CD4-positive, alpha-beta memory T cell (primary cell): ENCODE data around the gene C11orf68. TPM values are rescaled to one million over a fixed set of nuclear protein-coding genes. Genes with fewer than 3 reads are reported as not detected.

Experiments
- CTCF ChIA-PET: fragments of 350-600 bp; sonication (Branson Sonifier 250); formaldehyde crosslinking; loops from one replicate; lab custom pipeline; 2021; ENCODE audit warnings: inconsistent platforms; ENCODE audit not compliant: partially characterized antibody; lab: Charles Lee
- POLR2A ChIA-PET: fragments of 350-600 bp; sonication (Branson Sonifier 250); formaldehyde crosslinking; loops from one replicate; lab custom pipeline; 2021; ENCODE audit not compliant: partially characterized antibody; lab: Charles Lee
- DNase-seq, 5 donors: peaks; one replicate each; pipeline versions ENCODE4 v3.0.0 to v3.0.0-alpha.2; 2020 to 2022; ENCODE audit warnings: mixed read lengths in 1 of 5
- H3K27ac ChIP-seq: one replicate; pipeline ENCODE4 v1.7.0; 2013; ENCODE audit warnings: low read depth, low read length
- H3K27me3 ChIP-seq: 2 replicates; pipeline ENCODE4 v1.7.0; 2013; ENCODE audit warnings: mild to moderate bottlenecking, low read length, moderate library complexity; ENCODE audit not compliant: insufficient read depth
- H3K36me3 ChIP-seq: 2 replicates; pipeline ENCODE4 v1.7.0; 2013; ENCODE audit warnings: mild to moderate bottlenecking, low read length, moderate library complexity; ENCODE audit not compliant: insufficient read depth
- H3K4me1 ChIP-seq: 2 replicates; pipeline ENCODE4 v1.7.0; 2013; ENCODE audit warnings: mild to moderate bottlenecking, low read length, moderate library complexity; ENCODE audit not compliant: insufficient read depth
- H3K4me3 ChIP-seq, 2 donors: one replicate each; pipeline ENCODE4 v1.7.0; 2013; ENCODE audit warnings: low read length in 2 of 2, mild to moderate bottlenecking in 1 of 2
- H3K9me3 ChIP-seq, 2 donors: one replicate each; pipeline ENCODE4 v1.7.0; 2013; ENCODE audit warnings: low read length in 2 of 2, control low read depth in 1 of 2; ENCODE audit not compliant: control insufficient read depth in 1 of 2
- H3K27ac Mint-ChIP-seq, 7 donors: one replicate each; pipeline ENCODE4 v1.8.0; 2020 to 2021; ENCODE audit warnings: mixed read lengths in 7 of 7, mild to moderate bottlenecking in 6 of 7, inconsistent platforms in 3 of 7, moderate library complexity in 3 of 7
- H3K27me3 Mint-ChIP-seq, 2 donors: one replicate each; pipeline ENCODE4 v1.8.0; 2020 to 2021; ENCODE audit warnings: mixed read lengths in 2 of 2
- H3K36me3 Mint-ChIP-seq, 2 donors: one replicate each; pipeline ENCODE4 v1.8.0; 2020 to 2021; ENCODE audit warnings: mixed read lengths in 2 of 2, inconsistent platforms in 1 of 2, mild to moderate bottlenecking in 1 of 2
- H3K4me1 Mint-ChIP-seq, 4 donors: one replicate each; pipeline ENCODE4 v1.8.0; 2020 to 2021; ENCODE audit warnings: mixed read lengths in 4 of 4, mild to moderate bottlenecking in 1 of 4
- H3K4me3 Mint-ChIP-seq, 8 donors: one replicate each; pipeline ENCODE4 v1.8.0; 2020 to 2021; ENCODE audit warnings: mixed read lengths in 8 of 8, mild to moderate bottlenecking in 7 of 8, moderate library complexity in 6 of 8, inconsistent platforms in 3 of 8
- H3K9me3 Mint-ChIP-seq, 8 donors: one replicate each; pipeline ENCODE4 v1.8.0; 2020 to 2021; ENCODE audit warnings: mixed read lengths in 8 of 8, mild to moderate bottlenecking in 5 of 8, inconsistent platforms in 3 of 8, moderate library complexity in 1 of 8
- intact Hi-C: fragments of 100-400 bp; cut with micrococcal nuclease; formaldehyde crosslinking; loops from one replicate; pipeline ENCODE4 v1.15.1; 2023
- polyA plus RNA-seq, 2 donors: library from polyadenylated mRNA; unstranded; fragments of 300-500 nt; fragmentation: Illumina TruSeq; gene quantifications; one replicate each; pipeline ENCODE4 v1.2.3, GENCODE V29; 2021
- total RNA-seq, 2 experiments: library from RNA; stranded (reverse); gene quantifications; one replicate each; pipeline ENCODE4 v1.2.3, GENCODE V29; 2021

The C11orf68 gene
- total and polyA plus RNA-seq, 4 experiments from 2014 or later, result 48.0 to 81.6 (median 58.3) TPM

DNA sequence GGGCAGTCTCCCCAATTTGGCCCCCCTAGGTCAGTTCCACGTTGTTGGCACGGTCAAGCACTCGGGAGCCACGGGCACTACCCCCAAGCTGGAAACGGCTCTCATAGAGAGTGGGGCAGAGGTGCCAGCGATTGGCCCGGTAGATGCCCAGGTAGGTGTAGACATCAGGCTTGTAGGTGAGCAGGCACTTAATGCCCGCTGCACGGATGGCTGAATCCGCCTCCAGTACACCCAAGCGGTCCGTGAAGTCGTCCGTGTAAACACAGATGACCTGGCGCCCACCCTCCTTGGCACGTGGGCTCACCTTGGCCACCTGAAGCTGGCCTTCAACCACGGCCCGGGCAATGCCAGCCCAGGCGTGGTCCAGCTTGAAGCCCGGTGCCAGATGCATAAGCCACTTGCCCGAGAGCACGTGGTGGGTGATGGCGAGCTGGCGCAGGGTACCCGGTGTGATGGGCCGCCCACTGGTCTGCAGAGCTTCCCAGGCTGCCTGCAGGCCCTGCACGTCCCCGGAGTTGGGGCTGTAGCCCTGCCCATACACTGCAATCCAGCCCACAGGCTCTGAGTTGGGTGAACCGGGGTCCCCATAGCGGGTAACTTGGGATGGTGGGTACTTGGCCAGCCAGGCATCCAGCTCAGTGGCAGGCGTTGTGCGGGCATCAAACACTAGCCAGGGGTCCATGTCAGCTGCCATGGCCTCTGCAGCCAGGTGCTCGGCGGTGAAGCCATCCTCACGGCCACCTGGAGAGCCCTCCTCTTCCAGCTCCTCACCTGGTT is 1.2 kb downstream of the C11orf68 start:
- intact Hi-C loops, result loop anchor here (1.0 kb wide), 1 partner anchor 85 kb away; the partner anchor contains the start of genes BANF1 and EIF1AD
- H3K4me1 Mint-ChIP-seq, result peaks cover 14 to 59% (median 32%) of the 10 kb centered on the region in 4 donors
- ChIA-PET CTCF (interaction anchor here (0.9 to 2.5 kb wide), 7 partner anchors 17 to 58 kb away, joined by 3 to 25 read pairs (median 8); partner anchors contain the start of genes CCDC85B, FIBP and MUS81), POLR2A (interaction anchor here (0.6 to 14.1 kb wide), 24 partner anchors 9 to 411 kb away, joined by 3 to 320 read pairs (median 6); partner anchors contain the start of genes BANF1, CCDC85B, CFL1 and EHBP1L1)
- no peaks in the 10 kb centered on the region for H3K27me3 Mint-ChIP-seq
- Histone ChIP-seq H3K4me3 (peak overlapping the region; percentile 64 to 85), H3K4me1 (peaks cover 50% of the 10 kb centered on the region), H3K27ac (peak overlapping the region; percentile 86), H3K27me3 (no peaks in the 10 kb centered on the region), H3K9me3 (no peaks in the 10 kb centered on the region), H3K36me3 (peaks cover 8% of the 10 kb centered on the region)
- peaks cover 0 to 4% (median 0%) of the 10 kb centered on the region in 8 donors for H3K9me3 Mint-ChIP-seq
- no peak for DNase-seq
- peak overlapping the region; percentile 88 to 95 (median 90) for H3K4me3 Mint-ChIP-seq
- peaks cover 7 to 24% of the 10 kb centered on the region in 2 donors for H3K36me3 Mint-ChIP-seq
- peak overlapping the region; percentile 81 to 95 (median 91) for H3K27ac Mint-ChIP-seq

DNA sequence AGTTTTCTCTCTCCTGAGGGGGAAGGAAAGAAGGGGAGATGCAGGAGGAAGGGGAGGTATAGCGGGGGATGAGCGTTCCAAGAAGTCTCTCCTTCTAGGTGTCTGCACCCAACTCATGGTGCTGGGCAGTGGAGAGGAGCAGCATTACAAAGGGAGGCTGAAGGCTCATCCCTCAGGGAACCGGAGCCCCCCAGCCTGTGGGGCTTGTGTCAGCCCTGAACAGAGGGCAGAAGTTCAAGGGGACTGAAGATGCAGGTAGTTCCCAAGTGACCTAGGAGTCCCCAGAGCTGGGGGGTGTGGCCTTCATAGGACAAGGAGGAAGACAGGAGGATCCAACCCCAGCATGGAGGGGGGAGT is 1.8 kb downstream of the C11orf68 start:
- H3K36me3 ChIP-seq, result peaks cover 2% of the 10 kb centered on the region
- POLR2A ChIA-PET, result interaction anchor here (1.5 to 14.1 kb wide), 8 partner anchors 8 to 342 kb away, joined by 3 to 320 read pairs (median 22); partner anchors contain the start of genes CCDC85B, EHBP1L1, FIBP and FOSL1
- H3K4me3 ChIP-seq, result no peak overlapping the region
- peak overlapping the region; percentile 64 to 94 (median 84) for H3K4me3 Mint-ChIP-seq
- no peaks in the 10 kb centered on the region for H3K27me3 Mint-ChIP-seq
- DNase-seq, result no peak
- H3K27me3 ChIP-seq, result no peaks in the 10 kb centered on the region
- H3K36me3 Mint-ChIP-seq, result peaks cover 2 to 18% of the 10 kb centered on the region in 2 donors
- no peaks in the 10 kb centered on the region for H3K9me3 ChIP-seq
- no peak overlapping the region for H3K27ac ChIP-seq
- CTCF ChIA-PET, result interaction anchor here (1.6 to 2.5 kb wide), 4 partner anchors 19 to 57 kb away, joined by 3 to 25 read pairs (median 8); partner anchors contain the start of genes CCDC85B, FIBP and MUS81
- H3K9me3 Mint-ChIP-seq, result peaks cover 0 to under 1% (median 0%) of the 10 kb centered on the region in 8 donors
- intact Hi-C loops, result no loop called here
- H3K4me1 ChIP-seq, result peaks cover 45% of the 10 kb centered on the region
- H3K27ac Mint-ChIP-seq, result peak overlapping the region; percentile 47 to 93 (median 77)
- H3K4me1 Mint-ChIP-seq, result peaks cover 14 to 54% (median 29%) of the 10 kb centered on the region in 4 donors

DNA sequence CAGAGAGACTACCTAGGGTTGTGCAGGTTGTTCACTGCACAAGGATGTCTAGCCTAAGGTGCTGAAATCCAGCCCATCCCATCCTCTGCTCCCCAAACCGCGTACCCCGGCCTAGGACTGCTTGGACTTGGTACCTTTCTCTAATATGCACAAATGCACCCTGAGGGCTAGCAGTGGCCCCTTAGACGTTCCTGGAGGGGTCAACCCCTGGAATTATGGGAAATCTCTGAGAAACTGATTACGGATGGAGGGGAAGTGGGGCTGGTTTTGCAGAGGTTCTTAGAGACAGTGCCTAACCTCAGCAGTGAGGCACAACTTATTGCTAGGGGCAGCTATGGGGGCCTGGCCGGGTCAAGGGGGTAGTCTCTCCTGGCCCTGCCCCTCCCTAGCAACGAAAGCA is 2.5 kb downstream of the C11orf68 start:
- ChIA-PET CTCF (no interaction called here), POLR2A (interaction anchor here (0.8 to 1.6 kb wide), 6 partner anchors 16 to 57 kb away, joined by 3 to 6 read pairs (median 4); partner anchors contain the start of genes CCDC85B, FIBP and FOSL1)
- H3K27me3 Mint-ChIP-seq, result no peaks in the 10 kb centered on the region
- H3K36me3 Mint-ChIP-seq, result peaks cover 0 to 17% of the 10 kb centered on the region in 2 donors
- peaks cover 14 to 51% (median 28%) of the 10 kb centered on the region in 4 donors for H3K4me1 Mint-ChIP-seq
- no peak for DNase-seq
- intact Hi-C loops, result no loop called here
- H3K27me3 ChIP-seq, result no peaks in the 10 kb centered on the region
- H3K27ac Mint-ChIP-seq, result peak overlapping the region in 5 of 7 donors; percentile 15 to 93 (median 75)
- no peaks in the 10 kb centered on the region for H3K36me3 ChIP-seq
- H3K4me1 ChIP-seq, result peaks cover 39% of the 10 kb centered on the region
- peak overlapping the region in 6 of 8 donors; percentile 42 to 90 (median 84) for H3K4me3 Mint-ChIP-seq
- no peak overlapping the region for H3K27ac ChIP-seq
- no peaks in the 10 kb centered on the region for H3K9me3 ChIP-seq
- H3K4me3 ChIP-seq, result no peak overlapping the region
- no peaks in the 10 kb centered on the region for H3K9me3 Mint-ChIP-seq

DNA sequence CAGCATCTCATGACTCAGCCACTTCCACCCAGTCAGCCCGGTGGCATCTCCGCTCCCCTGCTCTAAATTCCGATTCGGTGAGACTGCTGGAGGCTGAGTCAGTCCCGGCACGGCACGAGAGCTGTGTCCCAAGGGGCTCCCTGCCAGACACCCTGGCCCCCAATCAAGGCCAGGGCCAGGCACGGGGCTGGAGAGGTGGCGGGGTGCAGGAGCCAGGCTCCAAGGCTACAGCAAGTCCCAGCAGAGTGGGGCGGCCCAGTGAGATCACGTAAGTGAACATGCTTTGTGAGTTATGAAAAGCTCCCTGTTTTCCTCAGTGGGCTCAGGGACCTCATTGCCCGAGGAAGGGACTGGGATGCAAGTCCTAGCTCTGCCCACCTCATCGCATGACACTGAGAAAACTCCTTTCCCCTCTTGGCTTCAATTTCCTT is 3.0 kb downstream of the C11orf68 start:
- intact Hi-C loops, result no loop called here
- H3K27me3 Mint-ChIP-seq, result no peaks in the 10 kb centered on the region
- Histone ChIP-seq H3K4me3 (no peak overlapping the region), H3K36me3 (no peaks in the 10 kb centered on the region), H3K27me3 (no peaks in the 10 kb centered on the region), H3K27ac (no peak overlapping the region), H3K4me1 (peaks cover 35% of the 10 kb centered on the region), H3K9me3 (no peaks in the 10 kb centered on the region)
- no peak for DNase-seq
- ChIA-PET CTCF (interaction anchor here (1.3 kb wide), 1 partner anchor 31 kb away, joined by 3 read pairs; no protein-coding TSS in a partner anchor), POLR2A (interaction anchor here (0.8 to 1.6 kb wide), 8 partner anchors 15 to 56 kb away, joined by 3 to 8 read pairs (median 4); partner anchors contain the start of genes CCDC85B, FIBP and FOSL1)
- no peaks in the 10 kb centered on the region for H3K9me3 Mint-ChIP-seq
- H3K4me1 Mint-ChIP-seq, result peaks cover 13 to 50% (median 28%) of the 10 kb centered on the region in 4 donors
- H3K4me3 Mint-ChIP-seq, result no peak overlapping the region
- peak overlapping the region in 1 of 7 donors; percentile 93 for H3K27ac Mint-ChIP-seq
- H3K36me3 Mint-ChIP-seq, result peaks cover 0 to 17% of the 10 kb centered on the region in 2 donors

DNA sequence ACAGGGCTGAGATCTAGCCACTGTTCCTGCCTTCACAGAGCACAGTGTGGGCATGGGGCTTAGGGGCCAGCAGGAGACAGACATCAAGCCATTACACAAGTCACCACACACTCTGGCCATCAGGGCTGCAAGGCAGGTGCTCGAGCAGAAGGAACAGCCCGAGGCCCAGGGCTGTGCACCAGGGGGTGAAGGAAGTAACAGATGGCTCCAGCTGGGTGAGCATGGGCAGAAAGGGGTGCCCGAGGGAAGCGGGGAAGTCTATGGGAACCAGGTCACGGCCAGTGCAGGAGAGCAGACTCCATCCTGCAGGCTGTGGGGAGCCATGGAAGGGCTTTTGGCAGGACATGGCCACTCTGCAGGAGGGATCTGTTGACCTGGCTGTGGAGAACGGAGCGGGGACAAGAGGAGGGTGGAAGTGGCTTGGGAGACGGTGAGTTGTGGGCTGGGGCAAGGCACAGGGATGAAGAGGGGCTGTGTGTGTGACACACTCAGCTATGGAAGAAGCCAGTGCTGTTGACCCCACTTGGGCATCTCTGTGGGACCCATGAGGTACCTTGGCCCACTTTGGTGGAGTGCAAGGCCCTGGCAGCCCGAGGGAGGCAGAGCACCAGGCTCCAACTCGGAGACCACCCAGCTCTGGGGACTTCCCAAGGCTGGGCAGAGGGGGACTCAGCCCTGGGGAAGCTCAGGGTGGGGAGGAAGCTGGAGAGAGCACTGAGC is 3.6 kb downstream of the C11orf68 start:
- DNase-seq, result no peak
- ChIA-PET POLR2A (interaction anchor here (0.6 to 1.6 kb wide), 9 partner anchors 13 to 56 kb away, joined by 3 to 8 read pairs (median 4); partner anchors contain the start of genes CCDC85B, FIBP and FOSL1), CTCF (interaction anchor here (1.3 kb wide), 1 partner anchor 31 kb away, joined by 3 read pairs; no protein-coding TSS in a partner anchor)
- H3K4me3 ChIP-seq, result no peak overlapping the region
- intact Hi-C loops, result no loop called here
- peaks cover 30% of the 10 kb centered on the region for H3K4me1 ChIP-seq
- Mint-ChIP-seq H3K27me3 (no peaks in the 10 kb centered on the region), H3K36me3 (peaks cover 0 to 17% of the 10 kb centered on the region in 2 donors), H3K4me3 (peak overlapping the region in 1 of 8 donors; percentile 25), H3K4me1 (peaks cover 11 to 45% (median 27%) of the 10 kb centered on the region in 4 donors), H3K9me3 (no peaks in the 10 kb centered on the region), H3K27ac (peak overlapping the region in 3 of 7 donors; percentile 32 to 73 (median 40))
- no peaks in the 10 kb centered on the region for H3K9me3 ChIP-seq
- no peaks in the 10 kb centered on the region for H3K27me3 ChIP-seq
- no peaks in the 10 kb centered on the region for H3K36me3 ChIP-seq
- no peak overlapping the region for H3K27ac ChIP-seq

DNA sequence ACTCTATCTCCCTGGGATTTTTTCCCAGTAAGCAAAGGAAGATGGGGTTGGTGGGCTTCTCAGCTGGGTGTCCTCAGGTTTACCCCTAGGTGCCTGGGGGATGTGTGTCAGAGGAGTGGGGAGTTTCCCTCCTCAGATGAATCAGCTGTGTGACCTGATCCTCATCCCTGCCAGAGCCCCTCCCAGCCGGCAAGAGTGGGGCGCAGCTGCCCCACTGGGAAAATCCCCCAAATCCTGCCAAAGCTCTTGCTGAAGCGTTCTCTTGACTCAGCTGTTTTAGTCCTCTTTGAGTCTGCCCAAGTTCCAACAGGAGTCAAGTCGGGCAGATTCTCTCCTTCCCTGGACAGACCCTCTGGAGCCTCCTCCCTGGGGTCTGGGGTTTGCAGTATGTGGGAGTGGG is 6.0 kb downstream of the C11orf68 start:
- no peak for DNase-seq

More for the DNA sequence above, 6.0 kb downstream of the C11orf68 start:
- ChIA-PET CTCF (interaction anchor here (3.0 kb wide), 2 partner anchors 22 to 28 kb away, joined by 11 to 13 read pairs; partner anchors contain the start of gene CCDC85B), POLR2A (interaction anchor here (1.3 kb wide), 1 partner anchor 23 kb away, joined by 7 read pairs; the partner anchor contains the start of gene CCDC85B)
- Mint-ChIP-seq H3K4me1 (peaks cover 15 to 39% (median 24%) of the 10 kb centered on the region in 4 donors), H3K9me3 (no peaks in the 10 kb centered on the region), H3K27me3 (peaks cover 3 to 7% of the 10 kb centered on the region in 2 donors), H3K27ac (no peak overlapping the region), H3K4me3 (no peak overlapping the region), H3K36me3 (peaks cover 0 to 5% of the 10 kb centered on the region in 2 donors)
- Histone ChIP-seq H3K4me1 (peaks cover 21% of the 10 kb centered on the region), H3K4me3 (no peak overlapping the region), H3K27ac (no peak overlapping the region), H3K9me3 (no peaks in the 10 kb centered on the region), H3K36me3 (no peaks in the 10 kb centered on the region), H3K27me3 (no peaks in the 10 kb centered on the region)
- intact Hi-C loops, result no loop called here
